Panc1 (cell line): ENCODE results near the gene OPRD1. TPM values are rescaled to one million over a fixed set of nuclear protein-coding genes. Genes with fewer than 3 reads are reported as not detected.

ENCODE experiments used
- ATAC-seq: fragments of 200-7000 bp; cut with Tn5 transposase; 2 replicates; pipeline ENCODE4 v1.9.1; 2020; ENCODE audit warnings: mild to moderate bottlenecking, moderate library complexity
- BruUV-seq: library from RNA; stranded (reverse); fragments of 400-500 nt; replicated peaks from 2 replicates; lab custom pipeline; 2021; lab: Mats Ljungman, UMichigan
- CTCF ChIA-PET: fragments of 300-600 bp; sonication (Branson Sonifier 250); formaldehyde crosslinking; loops from one replicate; lab custom pipeline; 2022; ENCODE audit warnings: antibody characterized with exemption; lab: Charles Lee
- POLR2A ChIA-PET: fragments of 300-600 bp; sonication (Branson Sonifier 250); formaldehyde crosslinking; loops from one replicate; lab custom pipeline; 2022; ENCODE audit warnings: antibody characterized with exemption; lab: Charles Lee
- DNase-seq: peaks from one replicate; pipeline ENCODE4 v3.0.0-alpha.2; 2010; ENCODE audit warnings: low read depth, low spot score
- H3K27ac ChIP-seq: 2 replicates; pipeline ENCODE4 v1.5.1; 2011; ENCODE audit warnings: mild to moderate bottlenecking, low read length, inconsistent platforms
- H3K27me3 ChIP-seq: fragments of 200-500 bp; sonication (Bioruptor generic); 2 replicates; pipeline ENCODE4 v1.6.0; 2014; ENCODE audit warnings: low read length, inconsistent platforms; ENCODE audit not compliant: control insufficient read depth, insufficient read depth
- H3K36me3 ChIP-seq: fragments of 200-500 bp; sonication (Bioruptor generic); 2 replicates; pipeline ENCODE4 v1.5.1; 2014; ENCODE audit warnings: inconsistent platforms, mild to moderate bottlenecking, low read length, moderate library complexity; ENCODE audit not compliant: control insufficient read depth, insufficient read depth
- H3K4me1 ChIP-seq: 2 replicates; pipeline ENCODE4 v1.5.1; 2011; ENCODE audit warnings: inconsistent platforms, mild to moderate bottlenecking, low read length, moderate library complexity; ENCODE audit not compliant: control insufficient read depth, insufficient read depth
- H3K4me3 ChIP-seq, 2 experiments: 2 replicates each; pipeline ENCODE4 v1.5.1; 2011 to 2012; ENCODE audit warnings: low read depth in 2 of 2, low read length in 2 of 2, mild to moderate bottlenecking in 2 of 2, inconsistent platforms in 1 of 2, moderate library complexity in 1 of 2
- H3K9me3 ChIP-seq: fragments of 200-500 bp; sonication (Bioruptor generic); 2 replicates; pipeline ENCODE4 v1.5.1; 2014; ENCODE audit warnings: low read depth, mild to moderate bottlenecking, inconsistent platforms, low read length, moderate library complexity; ENCODE audit not compliant: control insufficient read depth, insufficient read depth
- POLR2AphosphoS5 ChIP-seq: IDR thresholded peaks from 2 replicates; pipeline ENCODE4 v1.6.1; 2012; ENCODE audit warnings: mild to moderate bottlenecking, low read depth, low read length, moderate library complexity
- SIN3A ChIP-seq: IDR thresholded peaks from 2 replicates; pipeline ENCODE4 v1.6.1; 2012; ENCODE audit warnings: low read depth, mild to moderate bottlenecking, low read length, moderate library complexity, borderline replicate concordance; ENCODE audit not compliant: insufficient read depth
- TCF7L2 ChIP-seq: IDR thresholded peaks from 2 replicates; pipeline ENCODE4 v1.6.1; 2011; ENCODE audit warnings: mild to moderate bottlenecking, low read depth, low read length, inconsistent platforms
- in situ Hi-C: cut with HindIII; loops from 2 replicates; pipeline ENCODE4 v1.10.0; 2016; ENCODE audit warnings: low sequenced_read_pairs, low pct_unique_long_range_greater_than_20kb
- intact Hi-C: fragments of 100-400 bp; cut with micrococcal nuclease; formaldehyde crosslinking; loops from one replicate; pipeline ENCODE4 v1.10.0; 2022; ENCODE audit not compliant: unreplicated experiment
- total RNA-seq: library from RNA; stranded (reverse); gene quantifications from one replicate; pipeline ENCODE4 v1.2.1, GENCODE V29; 2021; ENCODE audit not compliant: unreplicated experiment
- TF ChIP-seq, protein P1 (sequence below), 2 experiments: IDR thresholded peaks; 2 replicates each; pipeline ENCODE4 v1.6.1; 2011 to 2012; ENCODE audit warnings: low read depth in 2 of 2, control low read depth in 1 of 2, low read length in 1 of 2, mild to moderate bottlenecking in 1 of 2, moderate library complexity in 1 of 2; ENCODE audit not compliant: insufficient read depth in 1 of 2
- TF ChIP-seq, protein P2 (sequence below): fragments of 450-650 bp; IDR thresholded peaks from 2 replicates; pipeline ENCODE4 v1.5.1; 2017; ENCODE audit warnings: mild to moderate bottlenecking

Gene OPRD1
- total RNA-seq, 1 experiment from 2014 or later = 5.4 TPM

DNA sequence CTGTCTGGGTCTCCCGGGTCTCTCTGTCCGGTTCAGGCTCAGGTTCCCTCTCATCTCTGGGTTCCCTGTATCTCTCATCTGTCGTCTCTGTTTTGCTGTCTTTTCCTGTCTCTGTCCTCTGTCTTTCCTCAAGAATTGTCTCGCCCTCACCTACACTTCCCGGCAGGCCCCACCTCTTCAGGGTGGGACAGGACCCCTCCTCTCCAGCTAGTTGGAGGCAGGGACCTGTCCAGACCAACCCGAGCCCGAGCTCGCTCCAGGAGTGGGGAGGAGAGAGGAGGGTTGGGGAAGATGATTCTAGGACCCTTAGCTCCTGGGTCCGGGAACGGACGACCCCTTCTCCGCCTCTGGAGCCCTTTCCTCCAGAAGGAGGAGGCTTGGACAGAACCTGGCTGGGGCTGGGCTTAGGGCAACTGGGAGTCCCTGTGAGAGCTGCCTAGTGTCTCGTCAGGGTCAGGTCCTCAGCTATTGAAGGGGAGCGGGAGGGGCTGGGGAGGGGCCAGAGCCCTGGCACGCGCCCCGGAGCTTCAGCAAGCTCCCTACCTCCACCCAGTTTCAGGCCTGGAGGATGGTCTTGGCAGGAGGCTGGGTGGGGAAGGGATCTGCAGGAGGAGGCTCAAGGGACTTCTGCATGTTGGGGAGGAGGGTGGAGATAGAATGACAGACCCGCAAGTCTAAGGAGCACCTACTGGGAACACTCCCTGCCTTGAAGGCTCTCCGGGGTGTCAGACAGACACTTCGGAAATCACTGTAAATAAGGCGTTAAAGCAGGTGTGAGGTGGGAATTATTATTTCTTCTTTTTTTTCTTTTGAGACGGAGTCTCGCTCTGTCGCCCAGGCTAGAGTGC is 76.1 kb downstream of the OPRD1 start:
- DNase-seq = no peak
- POLR2A ChIA-PET = no interaction called here
- CTCF ChIA-PET = interaction anchor here (0.6 kb wide), 1 partner anchor 21 kb away, joined by 7 read pairs; no protein-coding TSS in a partner anchor
- no peak for ATAC-seq
- H3K4me3 ChIP-seq = peak overlapping the region; percentile 55 to 77
- H3K4me1 ChIP-seq = peaks cover 12% of the 10 kb centered on the region
- in situ Hi-C loops = no loop called here
- intact Hi-C loops = no loop called here
- H3K9me3 ChIP-seq = no peaks in the 10 kb centered on the region
- no peak overlapping the region for H3K27ac ChIP-seq
- H3K36me3 ChIP-seq = no peaks in the 10 kb centered on the region; the same call in 1 of the 2 replicates
- BruUV-seq = no TSS peak
- TF ChIP-seq, protein P1, sequence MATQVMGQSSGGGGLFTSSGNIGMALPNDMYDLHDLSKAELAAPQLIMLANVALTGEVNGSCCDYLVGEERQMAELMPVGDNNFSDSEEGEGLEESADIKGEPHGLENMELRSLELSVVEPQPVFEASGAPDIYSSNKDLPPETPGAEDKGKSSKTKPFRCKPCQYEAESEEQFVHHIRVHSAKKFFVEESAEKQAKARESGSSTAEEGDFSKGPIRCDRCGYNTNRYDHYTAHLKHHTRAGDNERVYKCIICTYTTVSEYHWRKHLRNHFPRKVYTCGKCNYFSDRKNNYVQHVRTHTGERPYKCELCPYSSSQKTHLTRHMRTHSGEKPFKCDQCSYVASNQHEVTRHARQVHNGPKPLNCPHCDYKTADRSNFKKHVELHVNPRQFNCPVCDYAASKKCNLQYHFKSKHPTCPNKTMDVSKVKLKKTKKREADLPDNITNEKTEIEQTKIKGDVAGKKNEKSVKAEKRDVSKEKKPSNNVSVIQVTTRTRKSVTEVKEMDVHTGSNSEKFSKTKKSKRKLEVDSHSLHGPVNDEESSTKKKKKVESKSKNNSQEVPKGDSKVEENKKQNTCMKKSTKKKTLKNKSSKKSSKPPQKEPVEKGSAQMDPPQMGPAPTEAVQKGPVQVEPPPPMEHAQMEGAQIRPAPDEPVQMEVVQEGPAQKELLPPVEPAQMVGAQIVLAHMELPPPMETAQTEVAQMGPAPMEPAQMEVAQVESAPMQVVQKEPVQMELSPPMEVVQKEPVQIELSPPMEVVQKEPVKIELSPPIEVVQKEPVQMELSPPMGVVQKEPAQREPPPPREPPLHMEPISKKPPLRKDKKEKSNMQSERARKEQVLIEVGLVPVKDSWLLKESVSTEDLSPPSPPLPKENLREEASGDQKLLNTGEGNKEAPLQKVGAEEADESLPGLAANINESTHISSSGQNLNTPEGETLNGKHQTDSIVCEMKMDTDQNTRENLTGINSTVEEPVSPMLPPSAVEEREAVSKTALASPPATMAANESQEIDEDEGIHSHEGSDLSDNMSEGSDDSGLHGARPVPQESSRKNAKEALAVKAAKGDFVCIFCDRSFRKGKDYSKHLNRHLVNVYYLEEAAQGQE (IDR thresholded peaks at IDR 0.05; ENCODE audit: insufficient read depth in 1 of 2, low read depth in 2 of 2, low read length in 1 of 2) = no peak
- no peak for TF ChIP-seq SIN3A
- no peaks in the 10 kb centered on the region for H3K27me3 ChIP-seq

DNA sequence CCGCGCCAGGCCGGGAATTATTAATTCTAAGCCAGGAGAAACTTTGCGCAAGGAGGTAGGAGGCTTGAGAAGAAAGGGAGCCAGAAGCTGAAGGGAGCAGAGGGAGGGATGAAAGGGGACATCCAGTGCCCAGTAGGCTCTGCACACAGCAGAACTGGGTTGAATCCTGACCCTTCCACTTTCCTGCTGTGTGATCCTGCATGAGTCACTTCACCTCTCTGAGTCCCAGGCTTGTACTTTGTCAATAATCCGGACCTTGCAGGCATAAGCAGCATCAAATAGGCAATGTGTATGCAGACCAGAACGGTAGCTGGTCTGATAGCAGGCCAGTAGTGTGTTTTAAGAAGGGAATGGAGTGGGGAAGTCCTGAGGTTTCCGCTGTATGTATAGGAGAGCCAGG is 76.9 kb downstream of the OPRD1 start:
- H3K36me3 ChIP-seq = no peaks in the 10 kb centered on the region; the same call in 1 of the 2 replicates
- no peaks in the 10 kb centered on the region for H3K9me3 ChIP-seq
- no peak for ATAC-seq
- H3K27me3 ChIP-seq = no peaks in the 10 kb centered on the region
- H3K4me1 ChIP-seq = peaks cover 12% of the 10 kb centered on the region
- no peak overlapping the region for H3K4me3 ChIP-seq
- in situ Hi-C loops = no loop called here
- no peak for DNase-seq
- intact Hi-C loops = no loop called here
- CTCF ChIA-PET = no interaction called here
- no peak overlapping the region for H3K27ac ChIP-seq
- POLR2A ChIA-PET = no interaction called here
- BruUV-seq = TSS peak; percentile 42
- TF ChIP-seq SIN3A (no peak), POLR2AphosphoS5 (no peak), TCF7L2 (no peak)
- TF ChIP-seq, protein P1 (IDR thresholded peaks at IDR 0.05; ENCODE audit: insufficient read depth in 1 of 2, low read depth in 2 of 2, low read length in 1 of 2) = no peak
- TF ChIP-seq, protein P2, sequence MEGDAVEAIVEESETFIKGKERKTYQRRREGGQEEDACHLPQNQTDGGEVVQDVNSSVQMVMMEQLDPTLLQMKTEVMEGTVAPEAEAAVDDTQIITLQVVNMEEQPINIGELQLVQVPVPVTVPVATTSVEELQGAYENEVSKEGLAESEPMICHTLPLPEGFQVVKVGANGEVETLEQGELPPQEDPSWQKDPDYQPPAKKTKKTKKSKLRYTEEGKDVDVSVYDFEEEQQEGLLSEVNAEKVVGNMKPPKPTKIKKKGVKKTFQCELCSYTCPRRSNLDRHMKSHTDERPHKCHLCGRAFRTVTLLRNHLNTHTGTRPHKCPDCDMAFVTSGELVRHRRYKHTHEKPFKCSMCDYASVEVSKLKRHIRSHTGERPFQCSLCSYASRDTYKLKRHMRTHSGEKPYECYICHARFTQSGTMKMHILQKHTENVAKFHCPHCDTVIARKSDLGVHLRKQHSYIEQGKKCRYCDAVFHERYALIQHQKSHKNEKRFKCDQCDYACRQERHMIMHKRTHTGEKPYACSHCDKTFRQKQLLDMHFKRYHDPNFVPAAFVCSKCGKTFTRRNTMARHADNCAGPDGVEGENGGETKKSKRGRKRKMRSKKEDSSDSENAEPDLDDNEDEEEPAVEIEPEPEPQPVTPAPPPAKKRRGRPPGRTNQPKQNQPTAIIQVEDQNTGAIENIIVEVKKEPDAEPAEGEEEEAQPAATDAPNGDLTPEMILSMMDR = no peak
